Measurements from ENCODE around the gene NDE1. TPM values are rescaled to one million over a fixed set of nuclear protein-coding genes. Genes with fewer than 3 reads are reported as not detected.

Gene NDE1
- total and polyA plus RNA-seq, 2 donors (not counting 3 experiments of a cell fraction or from before 2014, with no cell fraction given) = 28.0 to 90.2 TPM

GRCh38 chr16:15610369-15610871 is 39.6 kb upstream of the NDE1 start:
- no peaks in the 10 kb centered on the region for H4K20me1 ChIP-seq (replicated peaks; ENCODE audit: control insufficient read depth, extremely low read depth, insufficient read depth, low read length)
- no peak for FAIRE-seq
- dilution Hi-C loops (cut with MboI; ENCODE audit: extremely low pct_ligation_motif_present, low sequenced_read_pairs) = no loop called here

More at GRCh38 chr16:15610369-15610871, 39.6 kb upstream of the NDE1 start:
- H2AFZ ChIP-seq (ENCODE audit: low read depth, low read length) = no peak overlapping the region
- no TSS peak for BruUV-seq (replicated peaks)
- H3K27me3 ChIP-seq (ENCODE audit: control insufficient read depth in 2 of 2, insufficient read depth in 2 of 2, low read length in 2 of 2) = no peaks in the 10 kb centered on the region
- POLR2A ChIA-PET = no interaction called here
- intact Hi-C loops (cut with micrococcal nuclease) = no loop called here
- H3K9me1 ChIP-seq (replicated peaks; ENCODE audit: control insufficient read depth, extremely low read depth, insufficient read depth, low read length) = no peaks in the 10 kb centered on the region
- DNase-seq (ENCODE audit: low read depth, low spot score) = no peak
- no peak overlapping the region for H3K27ac ChIP-seq (ENCODE audit: insufficient read depth, low read depth, low read length)
- H3K9ac ChIP-seq (replicated peaks; ENCODE audit: extremely low read depth, insufficient read depth, low read length) = no peak overlapping the region
- H3K9me3 ChIP-seq (replicated peaks; ENCODE audit: control insufficient read depth, insufficient read depth, low read length) = no peaks in the 10 kb centered on the region
- no peaks in the 10 kb centered on the region for H3K79me2 ChIP-seq (ENCODE audit: control insufficient read depth, insufficient read depth, low read length)
- H3K36me3 ChIP-seq (ENCODE audit: control insufficient read depth in 2 of 2, extremely low read depth in 1 of 2, insufficient read depth in 2 of 2, low read length in 2 of 2) = peaks cover 22 to 30% of the 10 kb centered on the region in 2 experiments
- CTCF ChIA-PET = interaction anchor here (1.3 to 3.2 kb wide), 2 partner anchors 11 to 183 kb away, joined by 3 to 11 read pairs; no protein-coding TSS in a partner anchor
- H3K4me1 ChIP-seq (ENCODE audit: control insufficient read depth, extremely low read depth, insufficient read depth, low read length) = no peaks in the 10 kb centered on the region
- H3K4me3 ChIP-seq (replicated peaks in 1 of 3; ENCODE audit: insufficient read depth in 1 of 3, low read depth in 1 of 3, low read length in 3 of 3) = no peak overlapping the region
- H3K4me2 ChIP-seq (ENCODE audit: insufficient read depth, low read length) = no peak overlapping the region
- TF ChIP-seq FOS (IDR thresholded peaks at IDR 0.05; ENCODE audit: borderline replicate concordance, insufficient read depth, low read length) (no peak), MAX (IDR thresholded peaks at IDR 0.05; ENCODE audit: insufficient read depth, insufficient read length) (no peak), POLR2A (IDR thresholded peaks at IDR 0.05; ENCODE audit: low read depth, low read length) (no peak), POLR2AphosphoS5 (IDR thresholded peaks at IDR 0.05; ENCODE audit: insufficient read depth, low read depth, low read length) (no peak), JUN (IDR thresholded peaks at IDR 0.05; ENCODE audit: borderline replicate concordance, insufficient read depth, insufficient read length, low read depth) (no peak), CTCF (IDR thresholded peaks at IDR 0.05; ENCODE audit: extremely low read depth in 1 of 2, insufficient read depth in 1 of 2, low read depth in 1 of 2, low read length in 2 of 2) (no peak)

Measured in endothelial cell of umbilical vein (primary cell).